CD8-positive, alpha-beta memory T cell (primary cell): ENCODE data around the gene LIMD2. TPM values are rescaled to one million over a fixed set of nuclear protein-coding genes. Genes with fewer than 3 reads are reported as not detected.

Experiments used
- CTCF ChIA-PET: fragments of 350-600 bp; sonication (Branson Sonifier 250); formaldehyde crosslinking; loops from one replicate; lab custom pipeline; 2021; ENCODE audit warnings: antibody characterized with exemption; lab: Charles Lee
- POLR2A ChIA-PET: fragments of 350-600 bp; sonication (Branson Sonifier 250); formaldehyde crosslinking; loops from one replicate; lab custom pipeline; 2021; ENCODE audit warnings: antibody characterized with exemption; lab: Charles Lee
- DNase-seq, 5 donors: peaks; one replicate each; pipeline versions ENCODE4 v3.0.0 to v3.0.0-alpha.2; 2020 to 2022; ENCODE audit warnings: mixed read lengths in 1 of 5
- H3K27ac ChIP-seq: one replicate; pipeline ENCODE4 v1.7.0; 2013; ENCODE audit warnings: low read depth, mild to moderate bottlenecking, low read length, moderate library complexity
- H3K27me3 ChIP-seq: 2 replicates; pipeline ENCODE4 v1.7.0; 2013; ENCODE audit warnings: low read length, mild to moderate bottlenecking; ENCODE audit not compliant: insufficient read depth, poor library complexity, severe bottlenecking
- H3K36me3 ChIP-seq: 2 replicates; pipeline ENCODE4 v1.7.0; 2013; ENCODE audit warnings: mild to moderate bottlenecking, low read length, moderate library complexity; ENCODE audit not compliant: insufficient read depth
- H3K4me1 ChIP-seq: 2 replicates; pipeline ENCODE4 v1.7.0; 2013; ENCODE audit warnings: mild to moderate bottlenecking, low read length, moderate library complexity; ENCODE audit not compliant: insufficient read depth
- H3K4me3 ChIP-seq: 2 replicates; pipeline ENCODE4 v1.7.0; 2013; ENCODE audit warnings: mild to moderate bottlenecking, low read length
- H3K9me3 ChIP-seq: 2 replicates; pipeline ENCODE4 v1.7.0; 2013; ENCODE audit warnings: mild to moderate bottlenecking, low read length
- H3K27ac Mint-ChIP-seq, 8 donors: one replicate each; pipeline ENCODE4 v1.8.0; 2020 to 2021; ENCODE audit warnings: mixed read lengths in 8 of 8, mild to moderate bottlenecking in 6 of 8, inconsistent platforms in 3 of 8, moderate library complexity in 3 of 8
- H3K27me3 Mint-ChIP-seq, 2 donors: one replicate each; pipeline ENCODE4 v1.8.0; 2020 to 2021; ENCODE audit warnings: mixed read lengths in 2 of 2, mild to moderate bottlenecking in 1 of 2, moderate library complexity in 1 of 2
- H3K36me3 Mint-ChIP-seq, 3 donors: one replicate each; pipeline ENCODE4 v1.8.0; 2020 to 2021; ENCODE audit warnings: mixed read lengths in 3 of 3, inconsistent platforms in 1 of 3, mild to moderate bottlenecking in 1 of 3
- H3K4me1 Mint-ChIP-seq, 3 donors: one replicate each; pipeline ENCODE4 v1.8.0; 2020 to 2021; ENCODE audit warnings: mixed read lengths in 3 of 3, inconsistent platforms in 1 of 3, mild to moderate bottlenecking in 1 of 3
- H3K4me3 Mint-ChIP-seq, 7 donors: one replicate each; pipeline ENCODE4 v1.8.0; 2020 to 2021; ENCODE audit warnings: mixed read lengths in 7 of 7, mild to moderate bottlenecking in 6 of 7, moderate library complexity in 4 of 7, inconsistent platforms in 2 of 7
- H3K9me3 Mint-ChIP-seq, 5 donors: one replicate each; pipeline ENCODE4 v1.8.0; 2020 to 2022; ENCODE audit warnings: mixed read lengths in 5 of 5, mild to moderate bottlenecking in 3 of 5, moderate library complexity in 2 of 5, inconsistent platforms in 1 of 5
- polyA plus RNA-seq: library from polyadenylated mRNA; unstranded; fragments of 300-500 nt; fragmentation: Illumina TruSeq; gene quantifications from one replicate; pipeline ENCODE4 v1.2.3, GENCODE V29; 2021
- total RNA-seq, 2 experiments: library from RNA; stranded (reverse); gene quantifications; one replicate each; pipeline ENCODE4 v1.2.3, GENCODE V29; 2021

LIMD2 gene
- total and polyA plus RNA-seq, 3 experiments from 2014 or later, result 236 to 495 (median 240) TPM

DNA sequence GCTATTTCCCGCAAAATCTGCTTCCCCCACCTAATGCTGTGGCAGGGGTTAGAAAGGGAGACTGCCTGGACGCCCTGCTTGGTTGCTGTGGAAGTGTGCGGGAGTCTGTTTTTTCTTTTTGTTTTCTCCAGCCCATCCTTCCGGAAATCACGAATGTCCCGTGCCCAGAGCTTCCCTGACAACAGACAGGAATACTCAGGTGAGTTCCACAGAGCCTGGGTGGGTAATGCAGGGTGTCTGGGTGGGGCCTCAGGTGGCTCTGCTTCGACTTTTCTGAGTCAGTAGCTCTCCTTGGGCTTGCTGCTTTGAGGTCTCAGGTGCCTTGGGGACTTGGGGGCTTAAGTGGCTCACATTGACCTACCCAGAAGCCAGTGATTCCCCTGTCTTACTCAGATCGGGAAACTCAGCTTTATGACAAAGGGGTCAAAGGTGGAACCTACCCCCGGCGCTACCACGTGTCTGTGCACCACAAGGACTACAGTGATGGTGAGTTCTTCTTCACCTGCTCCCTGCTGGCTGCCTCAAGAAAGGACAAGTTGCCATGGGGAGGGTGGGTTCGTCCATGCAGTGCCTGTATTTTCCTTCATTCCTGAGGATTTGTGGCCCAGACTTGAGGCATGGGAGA, 11.4 kb downstream of the LIMD2 start:
- no peaks in the 10 kb centered on the region for H3K9me3 ChIP-seq
- POLR2A ChIA-PET, result no interaction called here
- DNase-seq, result no peak
- H3K27ac ChIP-seq, result no peak overlapping the region
- no peak overlapping the region for H3K4me3 ChIP-seq
- H3K36me3 ChIP-seq, result peaks cover 42% of the 10 kb centered on the region
- H3K4me1 ChIP-seq, result no peaks in the 10 kb centered on the region
- no peaks in the 10 kb centered on the region for H3K9me3 Mint-ChIP-seq
- no peak overlapping the region for H3K4me3 Mint-ChIP-seq
- peak overlapping the region in 2 of 8 donors; percentile 47 to 59 for H3K27ac Mint-ChIP-seq
- no peaks in the 10 kb centered on the region for H3K27me3 ChIP-seq
- CTCF ChIA-PET, result interaction anchor here (1.1 to 2.6 kb wide), 2 partner anchors 10 to 22 kb away, joined by 3 to 10 read pairs; no protein-coding TSS in a partner anchor
- H3K27me3 Mint-ChIP-seq, result no peaks in the 10 kb centered on the region
- peaks cover 0 to 90% (median 9%) of the 10 kb centered on the region in 3 donors for H3K36me3 Mint-ChIP-seq
- peaks cover 10 to 18% (median 12%) of the 10 kb centered on the region in 3 donors for H3K4me1 Mint-ChIP-seq

DNA sequence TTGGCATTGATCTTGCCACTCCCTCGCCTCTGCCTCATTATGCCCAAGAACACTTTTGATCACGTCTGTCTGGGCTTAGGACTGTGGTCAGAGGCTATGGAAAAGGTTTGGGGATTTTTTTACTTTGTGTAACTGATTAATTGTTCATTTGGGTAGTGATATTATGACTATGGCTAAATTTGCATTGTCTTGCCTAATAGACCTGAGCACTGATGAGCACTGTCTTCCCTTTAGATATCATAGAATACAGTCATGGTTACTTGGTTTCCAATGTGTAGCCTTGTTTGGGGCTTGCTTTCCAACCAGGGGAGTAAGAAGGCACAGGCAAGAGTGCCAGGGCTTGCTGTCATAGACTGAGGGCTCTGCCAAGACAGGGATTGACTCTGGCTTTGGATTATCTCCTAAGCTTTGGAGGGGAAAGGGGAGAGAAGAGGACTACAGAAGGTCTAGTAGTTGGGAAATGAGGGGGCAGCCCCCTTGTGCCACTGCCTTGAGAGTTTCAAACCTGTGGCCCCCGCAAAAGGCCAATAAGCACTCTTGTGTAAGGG, 13.7 kb downstream of the LIMD2 start:
- no peaks in the 10 kb centered on the region for H3K9me3 Mint-ChIP-seq
- H3K36me3 Mint-ChIP-seq, result peaks cover 0 to 90% (median 7%) of the 10 kb centered on the region in 3 donors
- ChIA-PET POLR2A (no interaction called here), CTCF (interaction anchor here (2.6 kb wide), 1 partner anchor 24 kb away, joined by 10 read pairs; no protein-coding TSS in a partner anchor)
- Histone ChIP-seq H3K4me3 (no peak overlapping the region), H3K9me3 (no peaks in the 10 kb centered on the region), H3K27ac (no peak overlapping the region), H3K36me3 (peaks cover 48% of the 10 kb centered on the region), H3K27me3 (no peaks in the 10 kb centered on the region), H3K4me1 (no peaks in the 10 kb centered on the region)
- H3K27ac Mint-ChIP-seq, result peak overlapping the region in 6 of 8 donors; percentile 30 to 93 (median 60)
- DNase-seq, result no peak
- H3K27me3 Mint-ChIP-seq, result no peaks in the 10 kb centered on the region
- H3K4me3 Mint-ChIP-seq, result no peak overlapping the region
- H3K4me1 Mint-ChIP-seq, result peaks cover 0 to 2% (median 0%) of the 10 kb centered on the region in 3 donors

- Mint-ChIP-seq H3K27ac (peak overlapping the region in 6 of 8 donors; percentile 32 to 93 (median 76)), H3K27me3 (no peaks in the 10 kb centered on the region), H3K9me3 (no peaks in the 10 kb centered on the region), H3K36me3 (peaks cover 0 to 90% (median 10%) of the 10 kb centered on the region in 3 donors), H3K4me1 (no peaks in the 10 kb centered on the region), H3K4me3 (no peak overlapping the region)
- CTCF ChIA-PET, result interaction anchor here (1.1 kb wide), 1 partner anchor 25 kb away, joined by 4 read pairs; no protein-coding TSS in a partner anchor
- POLR2A ChIA-PET, result no interaction called here
- Histone ChIP-seq H3K9me3 (no peaks in the 10 kb centered on the region), H3K4me1 (no peaks in the 10 kb centered on the region), H3K27ac (no peak overlapping the region), H3K36me3 (peaks cover 47% of the 10 kb centered on the region), H3K4me3 (no peak overlapping the region), H3K27me3 (no peaks in the 10 kb centered on the region)
- no peak for DNase-seq
These were observed 14.3 kb downstream of the LIMD2 start for GRCh38 chr17:63685578-63685977.

- no peak overlapping the region for H3K4me3 ChIP-seq
- Mint-ChIP-seq H3K36me3 (peaks cover 0 to 90% (median 12%) of the 10 kb centered on the region in 3 donors), H3K27ac (peak overlapping the region in 3 of 8 donors; percentile 32 to 73 (median 58)), H3K27me3 (no peaks in the 10 kb centered on the region), H3K4me1 (no peaks in the 10 kb centered on the region), H3K9me3 (no peaks in the 10 kb centered on the region), H3K4me3 (no peak overlapping the region)
- no peaks in the 10 kb centered on the region for H3K4me1 ChIP-seq
- ChIA-PET CTCF (interaction anchor here (0.6 to 1.6 kb wide), 3 partner anchors 17 to 79 kb away, joined by 3 to 4 read pairs (median 3); no protein-coding TSS in a partner anchor), POLR2A (no interaction called here)
- no peaks in the 10 kb centered on the region for H3K9me3 ChIP-seq
- DNase-seq, result no peak
- no peak overlapping the region for H3K27ac ChIP-seq
- peaks cover 42% of the 10 kb centered on the region for H3K36me3 ChIP-seq
- no peaks in the 10 kb centered on the region for H3K27me3 ChIP-seq
These were observed 14.9 kb downstream of the LIMD2 start for GRCh38 chr17:63685041-63685440.

DNA sequence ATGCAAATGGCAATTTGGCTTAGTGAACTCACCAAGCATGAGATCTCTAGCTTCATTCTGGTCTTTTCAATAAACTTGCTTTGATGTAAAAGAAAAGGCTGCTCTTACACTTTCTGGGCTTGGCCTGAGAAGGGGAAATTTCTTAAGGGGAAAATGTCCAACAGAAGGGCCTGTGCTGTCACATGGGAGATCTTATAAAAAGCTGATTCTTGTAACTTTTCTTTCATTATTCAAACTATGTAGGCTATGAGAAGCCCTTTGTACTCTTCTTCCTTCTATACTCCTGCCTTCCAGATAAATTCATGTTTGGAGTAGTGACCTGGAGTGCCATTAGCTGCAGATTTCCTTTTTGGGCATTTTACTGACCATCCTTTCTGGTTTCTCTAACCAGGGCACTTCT, 16.9 kb downstream of the LIMD2 start:
- Mint-ChIP-seq H3K27ac (peak overlapping the region in 4 of 8 donors; percentile 8 to 55 (median 34)), H3K4me3 (no peak overlapping the region)

DNA sequence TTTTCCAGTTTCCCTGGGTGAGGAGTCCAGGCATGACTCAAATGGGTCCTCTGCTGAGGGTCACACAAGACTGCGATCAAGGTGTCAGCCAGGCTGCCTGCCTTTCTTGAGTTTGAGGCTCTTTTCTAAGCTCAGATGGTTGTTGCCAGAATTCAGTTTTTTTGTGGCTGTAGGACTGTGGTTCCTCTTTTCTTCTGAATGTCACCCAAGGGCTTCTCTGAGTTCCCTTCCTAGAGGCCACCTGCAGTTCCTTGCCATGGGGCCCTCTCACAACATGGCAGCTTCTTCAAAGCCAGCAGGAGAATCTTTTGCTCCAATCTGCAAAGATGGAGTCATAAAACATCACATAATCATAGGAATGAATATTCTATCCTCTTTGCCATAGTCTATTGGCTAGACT, 17.5 kb downstream of the LIMD2 start:
- no peaks in the 10 kb centered on the region for H3K27me3 Mint-ChIP-seq
- no peaks in the 10 kb centered on the region for H3K4me1 ChIP-seq
- no peak overlapping the region for H3K27ac ChIP-seq
- ChIA-PET POLR2A (interaction anchor here (1.4 kb wide), 1 partner anchor 19 kb away, joined by 3 read pairs; no protein-coding TSS in a partner anchor), CTCF (interaction anchor here (1.0 to 1.9 kb wide), 3 partner anchors 11 to 28 kb away, joined by 3 to 7 read pairs (median 5); no protein-coding TSS in a partner anchor)
- H3K27me3 ChIP-seq, result no peaks in the 10 kb centered on the region
- no peak overlapping the region for H3K4me3 ChIP-seq
- peaks cover 0 to 4% (median 0%) of the 10 kb centered on the region in 3 donors for H3K4me1 Mint-ChIP-seq
- no peaks in the 10 kb centered on the region for H3K9me3 Mint-ChIP-seq
- no peaks in the 10 kb centered on the region for H3K9me3 ChIP-seq
- peaks cover 25% of the 10 kb centered on the region for H3K36me3 ChIP-seq
- H3K27ac Mint-ChIP-seq, result peak overlapping the region in 4 of 8 donors; percentile 8 to 55 (median 19)
- DNase-seq, result no peak
- peaks cover 0 to 87% (median 11%) of the 10 kb centered on the region in 3 donors for H3K36me3 Mint-ChIP-seq
- H3K4me3 Mint-ChIP-seq, result no peak overlapping the region

More for the DNA sequence above, 16.9 kb downstream of the LIMD2 start:
- Mint-ChIP-seq H3K4me1 (peaks cover 0 to 4% (median 0%) of the 10 kb centered on the region in 3 donors), H3K27me3 (no peaks in the 10 kb centered on the region), H3K9me3 (no peaks in the 10 kb centered on the region), H3K36me3 (peaks cover 0 to 85% (median 12%) of the 10 kb centered on the region in 3 donors)
- H3K9me3 ChIP-seq, result no peaks in the 10 kb centered on the region
- no peaks in the 10 kb centered on the region for H3K4me1 ChIP-seq
- no peak overlapping the region for H3K27ac ChIP-seq
- H3K27me3 ChIP-seq, result no peaks in the 10 kb centered on the region
- no peak for DNase-seq
- peaks cover 25% of the 10 kb centered on the region for H3K36me3 ChIP-seq
- ChIA-PET POLR2A (no interaction called here), CTCF (interaction anchor here (1.0 to 1.9 kb wide), 3 partner anchors 10 to 71 kb away, joined by 3 to 5 read pairs (median 3); no protein-coding TSS in a partner anchor)
- no peak overlapping the region for H3K4me3 ChIP-seq

DNA sequence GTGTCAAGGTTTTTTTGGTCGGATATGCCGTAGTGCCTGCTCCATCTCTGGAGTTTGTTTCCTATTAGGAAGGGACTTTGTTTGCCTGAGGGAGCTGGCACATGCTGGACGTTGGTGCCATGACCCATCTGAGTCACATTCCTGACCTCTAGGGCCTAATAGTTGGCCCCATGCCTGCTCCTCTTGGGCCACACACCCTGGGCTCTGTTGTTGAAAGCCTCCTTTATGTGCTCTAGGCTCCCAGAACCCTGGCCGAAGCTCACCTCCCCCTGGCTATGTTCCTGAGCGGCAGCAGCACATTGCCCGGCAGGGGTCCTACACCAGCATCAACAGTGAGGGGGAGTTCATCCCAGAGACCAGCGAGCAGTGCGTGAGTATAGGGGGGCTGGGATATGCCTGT, 18.4 kb downstream of the LIMD2 start:
- H3K27ac ChIP-seq, result no peak overlapping the region
- H3K4me3 ChIP-seq, result no peak overlapping the region
- no peak for DNase-seq
- peaks cover 0 to 4% (median 0%) of the 10 kb centered on the region in 3 donors for H3K4me1 Mint-ChIP-seq
- no peaks in the 10 kb centered on the region for H3K4me1 ChIP-seq
- H3K27me3 Mint-ChIP-seq, result no peaks in the 10 kb centered on the region
- CTCF ChIA-PET, result interaction anchor here (1.5 to 1.9 kb wide), 2 partner anchors 12 to 29 kb away, joined by 5 to 7 read pairs; no protein-coding TSS in a partner anchor
- no peaks in the 10 kb centered on the region for H3K9me3 ChIP-seq
- no peaks in the 10 kb centered on the region for H3K9me3 Mint-ChIP-seq
- peak overlapping the region in 3 of 8 donors; percentile 23 to 84 (median 42) for H3K27ac Mint-ChIP-seq
- H3K4me3 Mint-ChIP-seq, result no peak overlapping the region
- H3K36me3 Mint-ChIP-seq, result peaks cover 0 to 91% (median 11%) of the 10 kb centered on the region in 3 donors
- H3K36me3 ChIP-seq, result peaks cover 28% of the 10 kb centered on the region
- POLR2A ChIA-PET, result interaction anchor here (1.4 kb wide), 1 partner anchor 20 kb away, joined by 3 read pairs; no protein-coding TSS in a partner anchor
- no peaks in the 10 kb centered on the region for H3K27me3 ChIP-seq
